WTC11 (cell line): ENCODE measurements around the gene MTX2. TPM values are rescaled to one million over a fixed set of nuclear protein-coding genes. Genes with fewer than 3 reads are reported as not detected.

ENCODE experiments used
- total RNA-seq: library from RNA; stranded (reverse); gene quantifications from 3 replicates; pipeline ENCODE4 v1.2.3, GENCODE V29; 2021

MTX2 gene
- total RNA-seq, 1 experiment from 2014 or later: 33.6 TPM

Other genes with a start within 250 kb of the MTX2 start
- 0.05 TPM in 1 of 3 replicates, not detected in the others for gene EVX2, start 185.5 kb upstream of the MTX2 start, total RNA-seq
- gene HOXD13, start 176.7 kb upstream of the MTX2 start, total RNA-seq: not detected in 3 replicates
- gene HOXD12, start 169.6 kb upstream of the MTX2 start, total RNA-seq: 0.17 TPM in 1 of 3 replicates, not detected in the others
- gene HOXD11, start 162.2 kb upstream of the MTX2 start, total RNA-seq: not detected in 3 replicates
- gene HOXD10, start 152.7 kb upstream of the MTX2 start, total RNA-seq: not detected in 3 replicates
- gene HOXD9, start 146.7 kb upstream of the MTX2 start, total RNA-seq: not detected in 3 replicates
- gene HOXD8, start 139.7 kb upstream of the MTX2 start, total RNA-seq: not detected in 3 replicates
- not detected in 3 replicates for gene HOXD4, start 117.9 kb upstream of the MTX2 start, total RNA-seq
- gene HOXD3, start 112.1 kb upstream of the MTX2 start, total RNA-seq: not detected in 3 replicates
- 0.14 to 0.22 TPM in 2 of 3 replicates, not detected in the other for gene HOXD1, start 80.8 kb upstream of the MTX2 start, total RNA-seq